HepG2 (cell line): ENCODE data around the gene TYW1. TPM values are rescaled to one million over a fixed set of nuclear protein-coding genes. Genes with fewer than 3 reads are reported as not detected.
A peak's percentile ranks its signal among the peaks of the same experiment; 100 is the strongest.

Source experiments
- FOXC1 ChIP-seq: sonication (generic); formaldehyde crosslinking; IDR thresholded peaks from 2 replicates; pipeline ENCODE4 v1.8.0; 2022; ENCODE audit warnings: mild to moderate bottlenecking, missing genetic modification reagents, borderline replicate concordance
- GABPA ChIP-seq, 2 experiments: IDR thresholded peaks; 2 replicates each; pipeline ENCODE4 v1.6.1; 2011 to 2016; ENCODE audit warnings: low read depth in 2 of 2, low read length in 1 of 2, missing biosample characterization in 1 of 2, missing genetic modification characterization in 1 of 2
- HDAC2 ChIP-seq: sonication (generic); formaldehyde crosslinking; IDR thresholded peaks from 2 replicates; pipeline ENCODE4 v1.4.0; 2020; ENCODE audit warnings: missing genetic modification reagents
- KAT8 ChIP-seq: IDR thresholded peaks from 2 replicates; pipeline ENCODE4 v1.6.1; 2016; ENCODE audit warnings: missing genetic modification reagents, missing compliant biosample characterization
- MEF2D ChIP-seq: sonication (generic); formaldehyde crosslinking; IDR thresholded peaks from 2 replicates; pipeline ENCODE4 v1.5.1; 2020; ENCODE audit warnings: mild to moderate bottlenecking, missing genetic modification reagents
- PBX2 ChIP-seq: IDR thresholded peaks from 2 replicates; pipeline ENCODE4 v1.6.1; 2016; ENCODE audit warnings: control low read depth
- POGZ ChIP-seq: sonication (generic); formaldehyde crosslinking; IDR thresholded peaks from 2 replicates; pipeline ENCODE4 v1.4.0; 2020; ENCODE audit warnings: mild to moderate bottlenecking, missing genetic modification reagents
- SALL2 ChIP-seq: sonication (generic); formaldehyde crosslinking; IDR thresholded peaks from 2 replicates; pipeline ENCODE4 v1.8.1; 2023; ENCODE audit warnings: mild to moderate bottlenecking, missing genetic modification reagents, inconsistent platforms
- THAP11 ChIP-seq: IDR thresholded peaks from 2 replicates; pipeline ENCODE4 v1.6.1; 2016; ENCODE audit warnings: missing biosample characterization, missing genetic modification reagents
- ZBTB38 ChIP-seq: sonication (generic); formaldehyde crosslinking; IDR thresholded peaks from 2 replicates; pipeline ENCODE4 v1.5.1; 2020; ENCODE audit warnings: mild to moderate bottlenecking, missing genetic modification reagents
- ZGPAT ChIP-seq: IDR thresholded peaks from 2 replicates; pipeline ENCODE4 v1.6.1; 2016; ENCODE audit warnings: mild to moderate bottlenecking
- ZNF280B ChIP-seq: sonication (generic); formaldehyde crosslinking; IDR thresholded peaks from 2 replicates; pipeline ENCODE4 v1.5.0; 2020; ENCODE audit warnings: missing genetic modification reagents, mild to moderate bottlenecking, borderline replicate concordance
- ZNF33B ChIP-seq: sonication (generic); formaldehyde crosslinking; IDR thresholded peaks from 2 replicates; pipeline ENCODE4 v1.5.1; 2020; ENCODE audit warnings: mild to moderate bottlenecking, missing genetic modification reagents
- ZNF350 ChIP-seq: sonication (generic); formaldehyde crosslinking; IDR thresholded peaks from 2 replicates; pipeline ENCODE4 v1.4.0; 2020; ENCODE audit warnings: mild to moderate bottlenecking, low read depth, missing genetic modification reagents, borderline replicate concordance
- ZNF407 ChIP-seq: sonication (generic); formaldehyde crosslinking; IDR thresholded peaks from one replicate; pipeline ENCODE4 v1.5.1; 2020; ENCODE audit warnings: mild to moderate bottlenecking, missing genetic modification reagents; ENCODE audit errors: not compliant biosample characterization
- ZNF768 ChIP-seq: sonication (generic); formaldehyde crosslinking; IDR thresholded peaks from 2 replicates; pipeline ENCODE4 v1.4.0; 2020; ENCODE audit warnings: missing genetic modification reagents
- polyA plus RNA-seq, 8 experiments: library from polyadenylated mRNA; depleted of rRNA in 3 of 8; stranded (reverse) in 7 of 8; unstranded in 1 of 8; fragments of >200 nt; fragmentation: Illumina TruSeq in 4 of 8; extraction: Trizol in 4 of 8; gene quantifications; 2 replicates each; pipeline versions ENCODE4 v1.2.1 to v1.2.3, GENCODE V29; 2011 to 2016; ENCODE audit warnings: low read depth in 4 of 8, missing spikeins in 1 of 8, mixed read lengths in 1 of 8; ENCODE audit not compliant: insufficient read depth in 1 of 8
- total RNA-seq, 5 experiments: library from RNA; depleted of rRNA; stranded (reverse); fragments of >200 nt; fragmentation: Illumina TruSeq; extraction: Trizol; gene quantifications; 2 replicates each; pipeline ENCODE4 v1.2.3, GENCODE V29; 2016; ENCODE audit warnings: low read depth in 1 of 5

Gene TYW1
- total and polyA plus RNA-seq, 2 of the 13 experiments (the other 11 are each of a cell fraction or from before 2014, with no cell fraction given) = 8.6 to 17.6 TPM

GRCh38 chr7:66996444-66997191, at the start of gene TYW1 (continued):
- peak; percentile 60 for TF ChIP-seq ZNF407 (CRISPR knock-in tag)
- TF ChIP-seq KAT8 = peak; percentile 53; the same call in 1 of the 2 replicates
- peak; percentile 69; the same call in 1 of the 2 replicates for TF ChIP-seq ZBTB38 (CRISPR knock-in tag)
- peak; percentile 64; the same call in 1 of the 2 replicates for TF ChIP-seq POGZ (CRISPR knock-in tag)
- TF ChIP-seq THAP11 (CRISPR knock-in tag) = peak; percentile 79
- TF ChIP-seq PBX2 (CRISPR knock-in tag) = peak; percentile 91
- TF ChIP-seq ZNF768 (CRISPR knock-in tag) = 0 out of 2 replicates have a peak, but pooled peaks have one; percentile 13
- peak; percentile 68; the same call in 1 of the 2 replicates for TF ChIP-seq ZNF350 (CRISPR knock-in tag)
- TF ChIP-seq FOXC1 = peak; percentile 41; the same call in 1 of the 2 replicates
- TF ChIP-seq SALL2 (CRISPR knock-in tag) = 0 out of 2 replicates have a peak, but pooled peaks have one; percentile 38
- TF ChIP-seq ZNF33B (CRISPR knock-in tag) = peak; percentile 87; the same call in 1 of the 2 replicates
- TF ChIP-seq ZNF280B (CRISPR knock-in tag) = peak; percentile 62; the same call in 1 of the 2 replicates
- 0 out of 2 replicates have a peak, but pooled peaks have one; percentile 21 for TF ChIP-seq HDAC2 (CRISPR knock-in tag)
- 0 out of 2 replicates have a peak, but pooled peaks have one; percentile 30 for TF ChIP-seq MEF2D (CRISPR knock-in tag)
- peak; percentile 37; the same call in 1 of the 2 replicates for TF ChIP-seq ZGPAT (CRISPR knock-in tag)
- peak; percentile 47 for TF ChIP-seq GABPA (IDR thresholded peaks at IDR 0.05; ENCODE audit: low read depth, low read length)
- TF ChIP-seq GABPA (CRISPR knock-in tag; IDR thresholded peaks at IDR 0.05; ENCODE audit: low read depth) = peak; percentile 86
